ENCODE measurements around the gene DCTN3. TPM values are rescaled to one million over a fixed set of nuclear protein-coding genes. Genes with fewer than 3 reads are reported as not detected.

The DCTN3 gene
- total and polyA plus RNA-seq, 2 experiments from 2014 or later = 12.9 to 17.9 TPM

- TF ChIP-seq CREB1 (CRISPR knock-in tag; IDR thresholded peaks at IDR 0.05; ENCODE audit: low read depth) = no peak
- no peak for TF ChIP-seq ZNF331 (CRISPR knock-in tag; IDR thresholded peaks at IDR 0.05; ENCODE audit: low read depth)
- TF ChIP-seq, protein P1, sequence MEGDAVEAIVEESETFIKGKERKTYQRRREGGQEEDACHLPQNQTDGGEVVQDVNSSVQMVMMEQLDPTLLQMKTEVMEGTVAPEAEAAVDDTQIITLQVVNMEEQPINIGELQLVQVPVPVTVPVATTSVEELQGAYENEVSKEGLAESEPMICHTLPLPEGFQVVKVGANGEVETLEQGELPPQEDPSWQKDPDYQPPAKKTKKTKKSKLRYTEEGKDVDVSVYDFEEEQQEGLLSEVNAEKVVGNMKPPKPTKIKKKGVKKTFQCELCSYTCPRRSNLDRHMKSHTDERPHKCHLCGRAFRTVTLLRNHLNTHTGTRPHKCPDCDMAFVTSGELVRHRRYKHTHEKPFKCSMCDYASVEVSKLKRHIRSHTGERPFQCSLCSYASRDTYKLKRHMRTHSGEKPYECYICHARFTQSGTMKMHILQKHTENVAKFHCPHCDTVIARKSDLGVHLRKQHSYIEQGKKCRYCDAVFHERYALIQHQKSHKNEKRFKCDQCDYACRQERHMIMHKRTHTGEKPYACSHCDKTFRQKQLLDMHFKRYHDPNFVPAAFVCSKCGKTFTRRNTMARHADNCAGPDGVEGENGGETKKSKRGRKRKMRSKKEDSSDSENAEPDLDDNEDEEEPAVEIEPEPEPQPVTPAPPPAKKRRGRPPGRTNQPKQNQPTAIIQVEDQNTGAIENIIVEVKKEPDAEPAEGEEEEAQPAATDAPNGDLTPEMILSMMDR (conservative IDR thresholded peaks at IDR 0.05; ENCODE audit: low read depth in 2 of 2) = no peak
- TF ChIP-seq NANOG (IDR thresholded peaks at IDR 0.05; ENCODE audit: borderline replicate concordance) = no peak
- TF ChIP-seq, protein P2, sequence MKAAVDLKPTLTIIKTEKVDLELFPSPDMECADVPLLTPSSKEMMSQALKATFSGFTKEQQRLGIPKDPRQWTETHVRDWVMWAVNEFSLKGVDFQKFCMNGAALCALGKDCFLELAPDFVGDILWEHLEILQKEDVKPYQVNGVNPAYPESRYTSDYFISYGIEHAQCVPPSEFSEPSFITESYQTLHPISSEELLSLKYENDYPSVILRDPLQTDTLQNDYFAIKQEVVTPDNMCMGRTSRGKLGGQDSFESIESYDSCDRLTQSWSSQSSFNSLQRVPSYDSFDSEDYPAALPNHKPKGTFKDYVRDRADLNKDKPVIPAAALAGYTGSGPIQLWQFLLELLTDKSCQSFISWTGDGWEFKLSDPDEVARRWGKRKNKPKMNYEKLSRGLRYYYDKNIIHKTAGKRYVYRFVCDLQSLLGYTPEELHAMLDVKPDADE (IDR thresholded peaks at IDR 0.05) = no peak
- TF ChIP-seq STAT1 (IDR thresholded peaks at IDR 0.05; ENCODE audit: unreplicated experiment) = no peak
- no peak for TF ChIP-seq JUNB (IDR thresholded peaks at IDR 0.05; ENCODE audit: unreplicated experiment)
- TF ChIP-seq POLR2AphosphoS5 (IDR thresholded peaks at IDR 0.05; ENCODE audit: low read depth) = no peak
- no peak for TF ChIP-seq EZH2 (IDR thresholded peaks at IDR 0.05; ENCODE audit: low read depth, unreplicated experiment)
- TF ChIP-seq, protein P3, sequence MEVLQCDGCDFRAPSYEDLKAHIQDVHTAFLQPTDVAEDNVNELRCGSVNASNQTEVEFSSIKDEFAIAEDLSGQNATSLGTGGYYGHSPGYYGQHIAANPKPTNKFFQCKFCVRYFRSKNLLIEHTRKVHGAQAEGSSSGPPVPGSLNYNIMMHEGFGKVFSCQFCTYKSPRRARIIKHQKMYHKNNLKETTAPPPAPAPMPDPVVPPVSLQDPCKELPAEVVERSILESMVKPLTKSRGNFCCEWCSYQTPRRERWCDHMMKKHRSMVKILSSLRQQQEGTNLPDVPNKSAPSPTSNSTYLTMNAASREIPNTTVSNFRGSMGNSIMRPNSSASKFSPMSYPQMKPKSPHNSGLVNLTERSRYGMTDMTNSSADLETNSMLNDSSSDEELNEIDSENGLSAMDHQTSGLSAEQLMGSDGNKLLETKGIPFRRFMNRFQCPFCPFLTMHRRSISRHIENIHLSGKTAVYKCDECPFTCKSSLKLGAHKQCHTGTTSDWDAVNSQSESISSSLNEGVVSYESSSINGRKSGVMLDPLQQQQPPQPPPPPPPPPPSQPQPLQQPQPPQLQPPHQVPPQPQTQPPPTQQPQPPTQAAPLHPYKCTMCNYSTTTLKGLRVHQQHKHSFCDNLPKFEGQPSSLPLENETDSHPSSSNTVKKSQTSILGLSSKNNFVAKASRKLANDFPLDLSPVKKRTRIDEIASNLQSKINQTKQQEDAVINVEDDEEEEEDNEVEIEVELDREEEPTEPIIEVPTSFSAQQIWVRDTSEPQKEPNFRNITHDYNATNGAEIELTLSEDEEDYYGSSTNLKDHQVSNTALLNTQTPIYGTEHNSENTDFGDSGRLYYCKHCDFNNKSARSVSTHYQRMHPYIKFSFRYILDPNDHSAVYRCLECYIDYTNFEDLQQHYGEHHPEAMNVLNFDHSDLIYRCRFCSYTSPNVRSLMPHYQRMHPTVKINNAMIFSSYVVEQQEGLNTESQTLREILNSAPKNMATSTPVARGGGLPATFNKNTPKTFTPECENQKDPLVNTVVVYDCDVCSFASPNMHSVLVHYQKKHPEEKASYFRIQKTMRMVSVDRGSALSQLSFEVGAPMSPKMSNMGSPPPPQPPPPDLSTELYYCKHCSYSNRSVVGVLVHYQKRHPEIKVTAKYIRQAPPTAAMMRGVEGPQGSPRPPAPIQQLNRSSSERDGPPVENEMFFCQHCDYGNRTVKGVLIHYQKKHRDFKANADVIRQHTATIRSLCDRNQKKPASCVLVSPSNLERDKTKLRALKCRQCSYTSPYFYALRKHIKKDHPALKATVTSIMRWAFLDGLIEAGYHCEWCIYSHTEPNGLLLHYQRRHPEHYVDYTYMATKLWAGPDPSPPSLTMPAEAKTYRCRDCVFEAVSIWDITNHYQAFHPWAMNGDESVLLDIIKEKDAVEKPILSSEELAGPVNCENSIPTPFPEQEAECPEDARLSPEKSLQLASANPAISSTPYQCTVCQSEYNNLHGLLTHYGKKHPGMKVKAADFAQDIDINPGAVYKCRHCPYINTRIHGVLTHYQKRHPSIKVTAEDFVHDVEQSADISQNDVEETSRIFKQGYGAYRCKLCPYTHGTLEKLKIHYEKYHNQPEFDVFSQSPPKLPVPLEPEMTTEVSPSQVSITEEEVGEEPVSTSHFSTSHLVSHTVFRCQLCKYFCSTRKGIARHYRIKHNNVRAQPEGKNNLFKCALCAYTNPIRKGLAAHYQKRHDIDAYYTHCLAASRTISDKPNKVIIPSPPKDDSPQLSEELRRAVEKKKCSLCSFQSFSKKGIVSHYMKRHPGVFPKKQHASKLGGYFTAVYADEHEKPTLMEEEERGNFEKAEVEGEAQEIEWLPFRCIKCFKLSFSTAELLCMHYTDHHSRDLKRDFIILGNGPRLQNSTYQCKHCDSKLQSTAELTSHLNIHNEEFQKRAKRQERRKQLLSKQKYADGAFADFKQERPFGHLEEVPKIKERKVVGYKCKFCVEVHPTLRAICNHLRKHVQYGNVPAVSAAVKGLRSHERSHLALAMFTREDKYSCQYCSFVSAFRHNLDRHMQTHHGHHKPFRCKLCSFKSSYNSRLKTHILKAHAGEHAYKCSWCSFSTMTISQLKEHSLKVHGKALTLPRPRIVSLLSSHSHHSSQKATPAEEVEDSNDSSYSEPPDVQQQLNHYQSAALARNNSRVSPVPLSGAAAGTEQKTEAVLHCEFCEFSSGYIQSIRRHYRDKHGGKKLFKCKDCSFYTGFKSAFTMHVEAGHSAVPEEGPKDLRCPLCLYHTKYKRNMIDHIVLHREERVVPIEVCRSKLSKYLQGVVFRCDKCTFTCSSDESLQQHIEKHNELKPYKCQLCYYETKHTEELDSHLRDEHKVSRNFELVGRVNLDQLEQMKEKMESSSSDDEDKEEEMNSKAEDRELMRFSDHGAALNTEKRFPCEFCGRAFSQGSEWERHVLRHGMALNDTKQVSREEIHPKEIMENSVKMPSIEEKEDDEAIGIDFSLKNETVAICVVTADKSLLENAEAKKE (CRISPR knock-in tag; IDR thresholded peaks at IDR 0.05) = no peak
- no peak for TF ChIP-seq ZNF114 (CRISPR knock-in tag; IDR thresholded peaks at IDR 0.05)
- no peak for TF ChIP-seq EZH2phosphoT487 (IDR thresholded peaks at IDR 0.05; ENCODE audit: unreplicated experiment)
- TF ChIP-seq REST (IDR thresholded peaks at IDR 0.05; ENCODE audit: unreplicated experiment) = no peak
- Histone ChIP-seq H3F3A (replicated peaks; ENCODE audit: low read depth) (0 out of 2 replicates have a peak, but pooled peaks cover 4% of the 10 kb centered on the region), H3K4me1 (ENCODE audit: insufficient read depth) (peaks cover 16% of the 10 kb centered on the region), H2AFZ (no peak overlapping the region), H3K9me2 (ENCODE audit: insufficient read depth) (no peaks in the 10 kb centered on the region), H3K79me2 (replicated peaks; ENCODE audit: insufficient read depth) (no peaks in the 10 kb centered on the region), H3K27ac (ENCODE audit: low read depth) (no peak overlapping the region), H4K20me1 (replicated peaks; ENCODE audit: insufficient read depth) (no peaks in the 10 kb centered on the region; the same call in 1 of the 2 replicates), H3K36me3 (ENCODE audit: insufficient read depth) (no peaks in the 10 kb centered on the region), H3K4me2 (no peak overlapping the region), H3K4me3 (no peak overlapping the region), H3K27me3 (ENCODE audit: insufficient read depth) (no peaks in the 10 kb centered on the region)
- DNase-seq (ENCODE audit: low spot score) = no peak
- Mint-ChIP-seq H3K4me3 (no peak overlapping the region), H3K27me3 (ENCODE audit: insufficient read depth, low read depth, poor library complexity) (peaks cover 22% of the 10 kb centered on the region), H3K9me3 (no peaks in the 10 kb centered on the region; the same call in 2 of the 3 replicates), H3K27ac (no peak overlapping the region), H3K4me1 (peaks cover 29% of the 10 kb centered on the region), H3K36me3 (ENCODE audit: low read depth) (no peaks in the 10 kb centered on the region)
- no peak for ATAC-seq
Observed at GRCh38 chr9:34656992-34657391, 36.7 kb upstream of the DCTN3 start.

Data from GM23338 (cell line).